ENCODE measurements around the gene PPP1R26.

Gene PPP1R26

DNA sequence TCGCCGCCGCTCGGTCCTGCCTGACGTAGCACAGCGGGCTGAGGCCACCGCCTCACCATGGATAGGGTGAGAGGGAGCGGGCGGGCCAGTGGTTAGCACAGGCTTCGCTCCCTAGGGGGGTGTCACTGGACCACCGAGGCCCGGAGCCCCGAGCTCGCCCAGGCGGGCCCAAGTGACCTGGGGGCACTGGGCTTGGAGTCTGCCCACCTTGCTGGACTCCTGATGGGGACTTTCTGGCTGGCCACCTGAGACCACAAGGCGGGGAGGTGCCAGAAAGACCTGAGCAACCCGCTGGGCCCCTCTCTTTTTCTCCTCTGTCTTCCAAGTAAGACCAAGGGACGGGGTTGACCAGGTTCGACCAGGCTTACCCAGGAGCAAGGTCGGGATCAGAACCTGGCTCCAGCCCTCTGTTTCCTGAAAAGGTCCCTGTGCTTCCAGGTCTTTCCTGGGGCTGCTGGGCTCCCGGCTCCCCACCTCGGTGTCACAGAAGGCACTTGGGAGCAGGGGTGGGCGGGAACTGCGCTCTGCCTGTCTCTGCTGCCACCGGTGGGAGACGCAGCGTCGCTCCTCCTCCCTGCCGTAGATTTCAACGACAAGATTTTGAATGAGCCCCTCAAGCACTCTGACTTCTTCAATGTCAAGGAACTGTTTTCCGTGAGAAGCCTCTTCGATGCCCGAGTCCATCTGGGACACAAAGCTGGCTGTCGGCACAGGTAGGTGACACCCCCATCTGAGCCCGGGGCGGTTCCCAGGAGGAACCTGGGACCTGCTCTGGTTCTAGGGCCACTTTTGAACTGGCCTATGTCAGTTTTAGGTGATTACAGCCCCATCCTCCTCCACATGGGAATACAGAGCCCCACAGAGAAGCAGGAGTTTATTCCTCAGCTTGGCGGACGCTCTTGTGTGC, 21.9 kb downstream of the PPP1R26 start:
- DNase-seq (ENCODE audit: extremely low read depth, insufficient read length): no peak
- H3K4me3 ChIP-seq (replicated peaks; ENCODE audit: low read depth, low read length): peak overlapping the region; percentile 95
- TF ChIP-seq, protein P1, sequence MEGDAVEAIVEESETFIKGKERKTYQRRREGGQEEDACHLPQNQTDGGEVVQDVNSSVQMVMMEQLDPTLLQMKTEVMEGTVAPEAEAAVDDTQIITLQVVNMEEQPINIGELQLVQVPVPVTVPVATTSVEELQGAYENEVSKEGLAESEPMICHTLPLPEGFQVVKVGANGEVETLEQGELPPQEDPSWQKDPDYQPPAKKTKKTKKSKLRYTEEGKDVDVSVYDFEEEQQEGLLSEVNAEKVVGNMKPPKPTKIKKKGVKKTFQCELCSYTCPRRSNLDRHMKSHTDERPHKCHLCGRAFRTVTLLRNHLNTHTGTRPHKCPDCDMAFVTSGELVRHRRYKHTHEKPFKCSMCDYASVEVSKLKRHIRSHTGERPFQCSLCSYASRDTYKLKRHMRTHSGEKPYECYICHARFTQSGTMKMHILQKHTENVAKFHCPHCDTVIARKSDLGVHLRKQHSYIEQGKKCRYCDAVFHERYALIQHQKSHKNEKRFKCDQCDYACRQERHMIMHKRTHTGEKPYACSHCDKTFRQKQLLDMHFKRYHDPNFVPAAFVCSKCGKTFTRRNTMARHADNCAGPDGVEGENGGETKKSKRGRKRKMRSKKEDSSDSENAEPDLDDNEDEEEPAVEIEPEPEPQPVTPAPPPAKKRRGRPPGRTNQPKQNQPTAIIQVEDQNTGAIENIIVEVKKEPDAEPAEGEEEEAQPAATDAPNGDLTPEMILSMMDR (IDR thresholded peaks at IDR 0.05; ENCODE audit: insufficient read depth, low read length, poor library complexity, severe bottlenecking): no peak
- H3K27me3 ChIP-seq (replicated peaks; ENCODE audit: control insufficient read depth, insufficient read depth, low read length): no peaks in the 10 kb centered on the region
- H3K36me3 ChIP-seq (ENCODE audit: control insufficient read depth, insufficient read depth, low read length): peaks cover 26% of the 10 kb centered on the region

DNA sequence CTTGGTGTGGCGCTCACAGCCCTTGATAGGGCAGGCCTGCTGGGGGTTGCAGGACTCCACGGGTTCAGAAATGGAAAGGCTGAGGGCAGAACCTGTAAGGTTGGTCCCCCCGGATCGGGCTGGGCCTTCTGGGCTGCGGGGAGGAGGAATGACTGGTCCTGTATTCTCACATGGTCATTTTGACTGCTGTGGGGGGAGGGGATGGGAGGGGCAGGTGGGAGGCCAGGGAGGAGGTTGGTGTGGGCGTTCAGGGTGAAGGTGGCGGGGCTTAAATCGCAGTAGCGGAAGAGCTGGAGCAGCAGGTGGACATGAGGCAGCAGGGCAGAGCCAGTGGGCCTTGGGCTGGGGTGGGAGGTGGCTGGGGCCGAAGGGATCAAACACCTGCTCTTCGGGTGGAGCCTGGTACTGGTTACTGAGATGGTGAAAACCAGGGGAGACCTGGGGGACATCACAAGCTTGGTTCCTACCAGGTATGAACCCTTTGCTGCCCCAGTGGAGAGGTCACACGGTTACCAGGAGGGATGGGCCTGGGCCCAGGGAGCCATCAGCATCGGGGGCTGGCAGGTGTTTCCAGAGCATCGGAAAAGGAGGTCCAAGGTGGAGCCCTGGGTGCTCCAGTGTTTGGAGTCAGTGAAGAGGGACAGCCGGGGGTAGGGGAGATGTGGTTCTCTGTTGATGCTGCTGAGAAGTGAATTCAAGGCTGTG, 22.7 kb downstream of the PPP1R26 start:
- Histone ChIP-seq H3K4me3 (replicated peaks; ENCODE audit: low read depth, low read length) (no peak overlapping the region), H3K36me3 (ENCODE audit: control insufficient read depth, insufficient read depth, low read length) (peaks cover 26% of the 10 kb centered on the region), H3K27me3 (replicated peaks; ENCODE audit: control insufficient read depth, insufficient read depth, low read length) (no peaks in the 10 kb centered on the region)
- no peak for DNase-seq (ENCODE audit: extremely low read depth, insufficient read length)
- TF ChIP-seq, protein P1 (IDR thresholded peaks at IDR 0.05; ENCODE audit: insufficient read depth, low read length, poor library complexity, severe bottlenecking): no peak

DNA sequence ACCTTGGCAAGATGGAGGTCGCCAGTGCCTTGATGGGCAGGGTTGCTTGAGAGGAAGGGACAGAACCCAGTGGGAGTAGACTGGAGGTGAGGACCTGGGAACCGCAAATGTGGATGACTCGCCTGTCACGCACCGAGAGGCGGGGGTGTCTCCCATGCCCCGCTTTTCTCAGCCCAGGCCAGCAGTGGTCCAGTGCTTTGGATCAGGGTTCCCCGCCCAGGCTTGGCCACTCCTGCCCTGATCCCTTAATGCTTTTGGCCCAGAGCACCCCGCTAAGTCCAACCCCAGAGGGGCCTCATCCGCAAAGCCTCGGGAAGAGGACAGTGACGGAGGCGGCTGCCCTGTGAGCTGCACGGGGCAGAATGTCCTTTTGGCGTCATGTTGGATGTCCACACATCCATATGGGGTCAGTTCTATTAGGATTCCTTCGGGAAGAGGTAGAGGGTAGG, 23.3 kb downstream of the PPP1R26 start:
- TF ChIP-seq, protein P1 (IDR thresholded peaks at IDR 0.05; ENCODE audit: insufficient read depth, low read length, poor library complexity, severe bottlenecking): no peak
- DNase-seq (ENCODE audit: extremely low read depth, insufficient read length): no peak

DNA sequence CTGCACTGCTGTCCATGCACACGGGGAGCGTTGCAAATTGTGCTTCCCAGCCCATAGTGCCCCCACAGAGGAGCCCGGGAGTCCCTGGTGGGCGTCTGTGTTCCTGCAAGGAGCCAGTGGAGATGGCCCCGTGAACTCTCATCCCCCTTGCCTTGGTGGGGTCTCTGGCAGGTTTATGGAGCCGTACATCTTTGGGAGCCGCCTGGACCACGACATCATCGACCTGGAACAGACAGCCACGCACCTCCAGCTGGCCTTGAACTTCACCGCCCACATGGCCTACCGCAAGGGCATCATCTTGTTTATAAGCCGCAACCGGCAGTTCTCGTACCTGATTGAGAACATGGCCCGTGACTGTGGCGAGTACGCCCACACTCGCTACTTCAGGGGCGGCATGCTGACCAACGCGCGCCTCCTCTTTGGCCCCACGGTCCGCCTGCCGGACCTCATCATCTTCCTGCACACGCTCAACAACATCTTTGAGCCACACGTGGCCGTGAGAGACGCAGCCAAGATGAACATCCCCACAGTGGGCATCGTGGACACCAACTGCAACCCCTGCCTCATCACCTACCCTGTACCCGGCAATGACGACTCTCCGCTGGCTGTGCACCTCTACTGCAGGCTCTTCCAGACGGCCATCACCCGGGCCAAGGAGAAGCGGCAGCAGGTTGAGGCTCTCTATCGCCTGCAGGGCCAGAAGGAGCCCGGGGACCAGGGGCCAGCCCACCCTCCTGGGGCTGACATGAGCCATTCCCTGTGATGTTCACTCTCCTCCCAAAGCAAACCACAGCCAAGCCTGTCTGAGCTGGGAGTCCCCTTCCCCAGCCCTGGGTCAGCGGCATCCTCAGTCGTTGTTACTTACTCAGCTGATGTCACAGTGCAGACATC, 24.0 kb downstream of the PPP1R26 start:
- TF ChIP-seq, protein P1 (IDR thresholded peaks at IDR 0.05; ENCODE audit: insufficient read depth, low read length, poor library complexity, severe bottlenecking): no peak
- DNase-seq (ENCODE audit: extremely low read depth, insufficient read length): no peak
- Histone ChIP-seq H3K36me3 (ENCODE audit: control insufficient read depth, insufficient read depth, low read length) (peaks cover 26% of the 10 kb centered on the region), H3K4me3 (replicated peaks; ENCODE audit: low read depth, low read length) (no peak overlapping the region), H3K27me3 (replicated peaks; ENCODE audit: control insufficient read depth, insufficient read depth, low read length) (no peaks in the 10 kb centered on the region; the same call in 1 of the 2 replicates)

More for the DNA sequence above, 23.3 kb downstream of the PPP1R26 start:
- peaks cover 26% of the 10 kb centered on the region for H3K36me3 ChIP-seq (ENCODE audit: control insufficient read depth, insufficient read depth, low read length)
- H3K27me3 ChIP-seq (replicated peaks; ENCODE audit: control insufficient read depth, insufficient read depth, low read length): no peaks in the 10 kb centered on the region; the same call in 1 of the 2 replicates
- no peak overlapping the region for H3K4me3 ChIP-seq (replicated peaks; ENCODE audit: low read depth, low read length)
